IMR-90 (cell line): ENCODE data around the gene RIMBP3C. TPM values are rescaled to one million over a fixed set of nuclear protein-coding genes. Genes with fewer than 3 reads are reported as not detected.

ENCODE experiments used
- ATAC-seq: fragments of 200-7000 bp; cut with Tn5 transposase; 2 replicates; pipeline ENCODE4 v1.9.1; 2020; ENCODE audit warnings: low read depth, mild to moderate bottlenecking, moderate library complexity
- BruUV-seq: library from RNA; stranded (reverse); fragments of 400-500 nt; replicated peaks from 2 replicates; lab custom pipeline; 2021; lab: Mats Ljungman, UMichigan
- CTCF ChIA-PET: fragments of 300-600 bp; formaldehyde crosslinking; extraction: SDS; loops from one replicate; lab custom pipeline; 2021; ENCODE audit warnings: antibody characterized with exemption; lab: Yijun Ruan, JAX
- POLR2A ChIA-PET: fragments of 300-600 bp; sonication (Branson Sonifier 250); formaldehyde crosslinking; loops from one replicate; lab custom pipeline; 2022; ENCODE audit warnings: antibody characterized with exemption; ENCODE audit not compliant: unreplicated experiment; lab: Charles Lee
- DNase-seq: peaks from one replicate; pipeline ENCODE4 v3.0.0; 2013
- H2AFZ ChIP-seq: replicated peaks from 2 replicates; pipeline ENCODE3; 2013; ENCODE audit warnings: low read length, mild to moderate bottlenecking; ENCODE audit not compliant: poor library complexity
- H2AK5ac ChIP-seq: 2 replicates; pipeline ENCODE4 v1.6.1; 2013; ENCODE audit warnings: low read depth, low read length, inconsistent platforms
- H2AK9ac ChIP-seq: replicated peaks from 2 replicates; pipeline ENCODE3; 2013; ENCODE audit warnings: mild to moderate bottlenecking, low read depth, low read length, moderate library complexity; ENCODE audit not compliant: poor library complexity
- H2BK120ac ChIP-seq: 2 replicates; pipeline ENCODE4 v1.6.1; 2013; ENCODE audit warnings: low read depth, low read length, inconsistent platforms
- H2BK15ac ChIP-seq: 3 replicates; pipeline ENCODE4 v1.6.1; 2013; ENCODE audit warnings: low read depth, low read length, inconsistent platforms
- H2BK20ac ChIP-seq: 2 replicates; pipeline ENCODE4 v1.6.1; 2013; ENCODE audit warnings: low read depth, mild to moderate bottlenecking, inconsistent platforms, low read length, moderate library complexity
- H2BK5ac ChIP-seq: 2 replicates; pipeline ENCODE4 v1.6.1; 2013; ENCODE audit warnings: mild to moderate bottlenecking, low read depth, low read length, inconsistent platforms; ENCODE audit not compliant: poor library complexity, severe bottlenecking
- H3K14ac ChIP-seq: replicated peaks from 2 replicates; pipeline ENCODE4 v1.6.1; 2013; ENCODE audit warnings: low read depth, low read length, inconsistent platforms
- H3K18ac ChIP-seq: 2 replicates; pipeline ENCODE4 v1.6.1; 2013; ENCODE audit warnings: low read depth, low read length, control low read depth
- H3K23ac ChIP-seq: 2 replicates; pipeline ENCODE4 v1.6.1; 2013; ENCODE audit warnings: low read depth, low read length, inconsistent platforms
- H3K27ac ChIP-seq: 2 replicates; pipeline ENCODE4 v1.5.1; 2013; ENCODE audit warnings: mild to moderate bottlenecking, control low read depth, low read length; ENCODE audit not compliant: insufficient read depth
- H3K27me3 ChIP-seq: 2 replicates; pipeline ENCODE4 v1.6.1; 2013; ENCODE audit warnings: low read length; ENCODE audit not compliant: control insufficient read depth, insufficient read depth
- H3K36me3 ChIP-seq: 2 replicates; pipeline ENCODE4 v1.6.1; 2013; ENCODE audit warnings: low read length, mixed read lengths; ENCODE audit not compliant: control insufficient read depth, insufficient read depth
- H3K4ac ChIP-seq: 2 replicates; pipeline ENCODE4 v1.6.1; 2013; ENCODE audit warnings: low read depth, low read length, inconsistent platforms
- H3K4me1 ChIP-seq: 2 replicates; pipeline ENCODE4 v1.6.1; 2013; ENCODE audit warnings: low read length, mixed read lengths; ENCODE audit not compliant: control insufficient read depth, insufficient read depth
- H3K4me2 ChIP-seq: 2 replicates; pipeline ENCODE4 v1.6.1; 2013; ENCODE audit warnings: low read depth, mild to moderate bottlenecking, control low read depth, low read length, moderate library complexity
- H3K4me3 ChIP-seq: 2 replicates; pipeline ENCODE4 v1.5.1; 2013; ENCODE audit warnings: low read depth, mild to moderate bottlenecking, control low read depth, low read length, moderate library complexity; ENCODE audit not compliant: insufficient read depth
- H3K56ac ChIP-seq: 2 replicates; pipeline ENCODE4 v1.6.1; 2013; ENCODE audit warnings: low read length, inconsistent platforms; ENCODE audit not compliant: insufficient read depth; ENCODE audit errors: extremely low read depth
- H3K79me1 ChIP-seq, 2 experiments: 2 replicates each; pipeline ENCODE4 v1.6.1; 2013; ENCODE audit warnings: low read length in 2 of 2, inconsistent platforms in 1 of 2, low read depth in 1 of 2
- H3K9ac ChIP-seq: 2 replicates; pipeline ENCODE4 v1.6.1; 2013; ENCODE audit warnings: low read depth, low read length, control low read depth
- H3K9me1 ChIP-seq: 2 replicates; pipeline ENCODE4 v1.6.1; 2013; ENCODE audit warnings: low read length, inconsistent platforms; ENCODE audit not compliant: insufficient read depth
- H3K9me3 ChIP-seq: 2 replicates; pipeline ENCODE4 v1.6.1; 2013; ENCODE audit warnings: low read length; ENCODE audit not compliant: control insufficient read depth, insufficient read depth
- H4K20me1 ChIP-seq: 2 replicates; pipeline ENCODE4 v1.6.1; 2013; ENCODE audit warnings: low read length, inconsistent platforms; ENCODE audit not compliant: insufficient read depth
- H4K5ac ChIP-seq: 2 replicates; pipeline ENCODE4 v1.6.1; 2013; ENCODE audit warnings: mild to moderate bottlenecking, low read depth, low read length, control low read depth
- H4K8ac ChIP-seq, 2 experiments: 2 replicates each; pipeline ENCODE4 v1.6.1; 2013; ENCODE audit warnings: low read depth in 2 of 2, low read length in 2 of 2, control low read depth in 1 of 2, inconsistent platforms in 1 of 2
- H4K91ac ChIP-seq: 2 replicates; pipeline ENCODE4 v1.6.1; 2013; ENCODE audit warnings: low read depth, low read length, inconsistent platforms; ENCODE audit not compliant: insufficient read depth
- BHLHE40 ChIP-seq: fragments of 150-350 bp; IDR thresholded peaks from 2 replicates; pipeline ENCODE4 v1.6.1; 2016; ENCODE audit warnings: mild to moderate bottlenecking, low read depth, low read length
- CTCF ChIP-seq: conservative IDR thresholded peaks from 2 replicates; pipeline ENCODE4 v1.5.1; 2012; ENCODE audit warnings: mild to moderate bottlenecking, low read depth, low read length, improper control_type of control experiment
- ELK1 ChIP-seq: fragments of 150-350 bp; IDR thresholded peaks from 2 replicates; pipeline ENCODE4 v1.6.1; 2016; ENCODE audit warnings: low read depth, mild to moderate bottlenecking, low read length, moderate library complexity, borderline replicate concordance
- NFE2L2 ChIP-seq: fragments of 150-350 bp; IDR thresholded peaks from 2 replicates; pipeline ENCODE4 v1.6.1; 2016; ENCODE audit warnings: low read depth, mild to moderate bottlenecking, low read length
- WGBS, 2 experiments: methylation state at CpG; one replicate each; pipeline versions ENCODE4 v1.1.5 to v1.1.7; 2013; ENCODE audit warnings: missing lambda C conversion rate in 2 of 2; ENCODE audit not compliant: insufficient read length in 1 of 2; ENCODE audit errors: extremely low coverage in 2 of 2; 5-methylcytosine and 5-hydroxymethylcytosine counted together
- dilution Hi-C: fragments of 300-500 bp; cut with HindIII; formaldehyde crosslinking; loops from one replicate; pipeline ENCODE4 v1.14.3; 2018; ENCODE audit warnings: low sequenced_read_pairs; ENCODE audit not compliant: unreplicated experiment
- in situ Hi-C: fragments of 300-500 bp; cut with MboI; formaldehyde crosslinking; loops from 3 replicates; pipeline ENCODE4 v1.14.3; 2019; ENCODE audit warnings: low sequenced_read_pairs, inconsistent platforms, mixed read lengths
- intact Hi-C: fragments of 100-400 bp; cut with micrococcal nuclease; formaldehyde crosslinking; loops from 2 replicates; pipeline ENCODE4 v1.10.0; 2022
- polyA plus RNA-seq, 3 experiments: library from polyadenylated mRNA; depleted of rRNA; stranded (reverse); fragments of >200 nt; gene quantifications; 2 replicates each; pipeline ENCODE4 v1.2.3, GENCODE V29; 2012; ENCODE audit warnings: low replicate concordance in 1 of 3
- total RNA-seq: library from RNA; depleted of rRNA; stranded (reverse); fragments of >200 nt; gene quantifications from 2 replicates; pipeline ENCODE4 v1.2.3, GENCODE V29; 2012

The RIMBP3C gene
- total and polyA plus RNA-seq, 2 of the 4 experiments (the other 2 are of a cell fraction), result 0.05 to 0.36 TPM

- Histone ChIP-seq H3K56ac (no peak overlapping the region), H4K8ac (no peak overlapping the region), H2BK15ac (no peak overlapping the region), H2AK9ac (no peak overlapping the region), H3K9me1 (peaks cover 21% of the 10 kb centered on the region), H3K27me3 (no peaks in the 10 kb centered on the region), H3K9me3 (no peaks in the 10 kb centered on the region), H3K79me1 (peaks cover 0 to 37% of the 10 kb centered on the region in 2 experiments; a peak in 2 of 4 replicates), H3K27ac (no peak overlapping the region; the same call in 1 of the 2 replicates), H4K5ac (no peak overlapping the region), H2AFZ (no peak overlapping the region), H3K4me3 (no peak overlapping the region), H3K9ac (no peak overlapping the region), H2BK5ac (no peak overlapping the region), H3K36me3 (peaks cover 6% of the 10 kb centered on the region), H3K18ac (no peak overlapping the region), H4K20me1 (peaks cover 98% of the 10 kb centered on the region), H3K23ac (no peak overlapping the region), H3K4ac (no peak overlapping the region), H2BK20ac (no peak overlapping the region), H2BK120ac (no peak overlapping the region), H2AK5ac (no peak overlapping the region), H4K91ac (no peak overlapping the region), H3K14ac (no peak overlapping the region), H3K4me1 (peaks cover 32% of the 10 kb centered on the region), H3K4me2 (no peak overlapping the region)
- intact Hi-C loops (no loop called here), dilution Hi-C loops (no loop called here), in situ Hi-C loops (no loop called here)
- CTCF ChIA-PET, result interaction anchor here (0.6 kb wide), 1 partner anchor 29 kb away, joined by 3 read pairs; no protein-coding TSS in a partner anchor
- no TSS peak for BruUV-seq
- WGBS, 2 experiments, result 96% methylated on average over 3 of the region's 6 CpGs; no CpG with 5 or more reads in 1 of the 2 experiments
- POLR2A ChIA-PET, result no interaction called here
- no peak for ATAC-seq
- no peak for TF ChIP-seq ELK1
- TF ChIP-seq CTCF, result no peak
- TF ChIP-seq BHLHE40, result no peak
- TF ChIP-seq NFE2L2, result no peak
- DNase-seq, result no peak
Measured at GRCh38 chr22:21579474-21579851, 28.2 kb upstream of the RIMBP3C start.
